SW 1271 (cell line): ENCODE data around the gene HNRNPL.
"Not testable (repeated sequence)": the region's sequence is repeated elsewhere in the genome, so short reads cannot be mapped to it uniquely, and the experiment has no call there.

ENCODE experiments used
- DNase-seq, 2 experiments: peaks; one replicate each; lab custom pipeline; 2025; lab: John Stamatoyannopoulos, UW

HNRNPL gene

DNA sequence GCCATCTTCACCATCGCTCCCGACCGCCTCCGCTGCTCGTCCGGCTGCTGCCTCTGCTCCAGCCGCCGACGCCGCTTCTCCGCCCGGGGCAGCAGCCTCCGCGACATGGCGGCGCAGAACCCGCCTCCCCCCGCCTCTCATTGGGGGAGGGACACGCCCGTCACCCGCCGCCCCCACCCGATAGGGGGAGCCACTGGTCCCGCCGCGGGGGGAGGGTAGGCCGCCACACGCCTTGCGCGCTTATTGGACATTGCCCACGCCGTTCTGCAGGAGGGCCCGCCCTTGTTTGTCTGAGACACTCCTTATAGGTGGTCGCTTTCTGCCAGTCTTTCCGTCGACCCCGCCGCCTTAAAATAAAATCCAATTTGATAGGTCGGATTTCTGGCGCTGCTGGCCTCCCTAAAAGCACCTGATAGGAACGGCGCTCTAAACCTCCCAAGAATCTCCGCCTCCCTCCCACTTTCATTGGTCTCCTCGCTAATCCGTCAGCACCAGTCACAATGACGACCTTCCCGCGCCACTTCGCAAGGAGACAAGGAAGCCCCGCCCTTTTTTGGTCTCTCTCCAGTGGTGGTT is at the start of gene HNRNPL:
Gene HNRNPL, minus strand, starts transcription at position 127 of the 576 bp plus-strand sequence. Its CDS starts 20 bp downstream, at position 107.
- peak; percentile 99 for DNase-seq

DNA sequence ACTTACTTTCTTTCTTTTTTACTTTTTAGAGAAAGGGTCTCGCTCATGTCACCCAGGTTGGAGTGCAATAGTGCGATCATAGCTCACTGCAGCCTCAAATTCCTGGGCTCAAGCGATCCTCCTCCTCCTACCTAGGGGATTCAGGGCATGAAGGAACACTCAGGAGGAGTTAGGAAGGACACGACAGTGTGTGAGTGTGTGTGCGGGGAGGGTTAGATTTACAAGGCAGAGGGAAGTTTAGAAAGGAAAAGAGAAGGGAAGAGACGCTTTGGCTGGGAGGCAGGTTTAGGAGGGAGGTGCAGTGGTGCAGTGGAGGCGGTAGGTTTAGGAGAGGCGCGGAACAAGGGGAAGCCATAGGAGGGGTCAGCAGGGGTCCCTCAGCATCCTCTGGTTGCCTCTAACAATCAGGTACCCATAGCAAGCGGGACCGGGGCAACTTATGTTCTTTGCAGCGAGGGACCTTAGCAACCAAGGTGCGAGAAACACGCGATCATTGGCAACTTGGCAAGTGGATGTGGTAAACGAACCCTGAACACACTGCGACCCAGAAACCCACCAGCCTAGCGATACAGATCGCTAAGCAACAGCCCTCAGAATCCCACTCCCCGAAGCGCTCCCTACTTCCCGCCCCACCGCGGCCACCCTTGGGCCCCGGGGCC is 49.1 kb upstream of the HNRNPL start:
- DNase-seq = no peak

- no peak for DNase-seq
Measured at GRCh38 chr19:38894968-38895367, 45.2 kb upstream of the HNRNPL start.

GRCh38 chr19:38893341-38893771 is 43.6 kb upstream of the HNRNPL start:
- DNase-seq = no peak

DNA sequence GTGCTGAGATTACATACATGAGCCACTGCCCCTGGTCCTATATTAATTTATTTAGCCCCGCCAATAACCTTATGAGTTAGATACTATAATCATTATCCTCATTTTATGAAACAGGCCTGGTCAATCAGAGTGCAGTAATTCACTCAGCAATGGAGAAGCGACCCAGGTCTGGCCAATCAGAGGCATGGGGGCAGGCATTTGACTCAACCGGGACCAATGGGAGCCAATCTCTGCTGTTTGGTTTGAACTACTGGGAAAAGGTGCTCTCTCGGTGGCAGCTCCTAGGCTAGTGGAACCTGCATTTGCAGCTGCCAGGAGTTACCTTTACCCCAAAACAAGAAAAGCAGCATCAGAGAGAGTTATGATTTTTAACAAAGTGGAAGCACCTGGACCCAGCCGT is 43.1 kb upstream of the HNRNPL start:
- DNase-seq = no peak

- DNase-seq = no peak
Measured at GRCh38 chr19:38891771-38892170, 42.0 kb upstream of the HNRNPL start.

DNA sequence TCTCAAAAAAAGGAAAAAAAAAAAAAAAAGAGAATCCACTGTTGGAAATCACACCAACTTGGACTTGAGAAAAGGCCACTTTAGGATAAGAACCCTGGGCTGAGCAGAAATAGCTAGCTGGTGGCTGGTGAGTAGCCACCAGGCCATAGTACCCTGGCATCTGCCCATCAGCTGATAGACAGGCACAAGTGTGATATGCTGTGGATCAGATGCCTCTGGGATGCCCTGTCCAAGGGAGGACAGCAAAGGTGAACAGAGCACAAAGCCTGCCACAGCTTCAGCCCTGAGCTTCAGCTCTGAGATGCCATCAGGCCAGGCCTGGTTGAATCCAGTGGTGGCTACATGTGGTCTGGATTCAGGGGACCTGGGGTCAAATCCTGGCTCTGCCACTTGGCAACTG is 40.9 kb upstream of the HNRNPL start:
- DNase-seq = no peak

DNA sequence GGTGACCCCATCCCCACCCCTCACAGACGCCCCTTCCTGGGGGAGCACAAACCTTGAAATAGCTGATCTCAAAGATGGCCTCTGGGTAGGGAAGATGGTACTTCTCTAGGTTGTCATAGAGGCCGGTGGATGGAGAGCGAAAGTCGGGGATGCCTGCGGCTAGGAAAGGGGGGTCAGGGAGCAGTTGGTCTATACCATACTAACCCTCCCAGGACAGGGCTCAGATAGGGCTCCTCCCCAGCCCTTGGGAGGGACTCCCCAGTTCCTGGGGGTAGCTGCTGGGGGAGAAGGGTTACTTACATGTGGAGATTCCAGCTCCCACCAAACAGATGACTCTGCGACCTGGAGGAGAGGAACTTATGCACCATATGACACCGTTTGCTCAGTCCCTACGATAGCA is 40.0 kb upstream of the HNRNPL start:
- DNase-seq = no peak

DNA sequence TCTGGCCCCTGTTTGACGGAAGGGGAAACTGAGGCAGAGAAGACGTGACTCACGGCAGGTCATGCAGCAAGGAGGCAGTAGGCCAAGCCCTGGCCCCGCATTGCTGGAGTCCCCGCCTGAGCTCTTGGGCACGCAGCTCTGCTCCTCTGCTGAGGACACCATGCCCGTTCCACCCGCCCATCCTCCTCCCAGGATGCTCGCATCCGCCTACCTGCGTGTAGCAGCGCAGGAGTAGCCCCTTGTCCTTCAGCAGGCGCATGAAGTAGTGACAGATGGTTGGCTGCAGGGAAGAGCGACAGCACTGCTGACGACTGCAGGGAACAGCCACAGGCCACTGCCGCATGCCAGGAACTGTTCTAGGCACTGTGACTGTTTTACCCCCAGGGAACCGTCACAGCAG is 39.1 kb upstream of the HNRNPL start:
- no peak for DNase-seq

GRCh38 chr19:38884691-38885090 is 34.9 kb upstream of the HNRNPL start:
- not testable (repeated sequence) for DNase-seq

- no peak for DNase-seq
Measured at GRCh38 chr19:38883286-38883685, 33.5 kb upstream of the HNRNPL start.

- DNase-seq = no peak
Measured at GRCh38 chr19:38880882-38881609, 31.3 kb upstream of the HNRNPL start.

GRCh38 chr19:38880076-38880881 is 30.5 kb upstream of the HNRNPL start:
- no peak for DNase-seq

DNA sequence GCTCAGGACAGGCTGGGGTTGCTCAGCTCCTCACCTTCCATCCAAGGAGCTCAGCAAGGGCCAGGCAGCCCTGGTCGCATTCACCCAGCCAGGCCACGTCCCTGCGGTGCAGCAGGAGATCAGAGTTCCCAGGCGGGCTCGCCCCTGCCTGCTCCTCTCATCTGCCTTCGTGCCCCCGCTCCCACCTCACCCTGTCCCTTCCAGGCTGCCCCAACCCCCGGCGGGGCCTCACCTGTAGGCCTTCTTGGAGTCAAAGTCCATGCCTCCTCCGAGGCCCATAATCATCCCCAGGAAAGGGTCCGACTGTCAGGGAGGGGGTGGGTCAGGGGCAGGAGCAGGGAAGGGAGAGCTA is 29.6 kb upstream of the HNRNPL start:
- no peak for DNase-seq

GRCh38 chr19:38878575-38879399 is 29.0 kb upstream of the HNRNPL start:
- no peak for DNase-seq

- no peak for DNase-seq
Measured at GRCh38 chr19:38877781-38878574, 28.2 kb upstream of the HNRNPL start, which contains the start of gene RINL. Gene RINL (minus strand): TSS chr19:38878275. CDS start chr19:38876742, 1,533 bp downstream.

GRCh38 chr19:38875656-38876395 is 26.0 kb upstream of the HNRNPL start:
- no peak for DNase-seq

- not testable (repeated sequence) for DNase-seq
Measured at GRCh38 chr19:38873400-38873799, 23.6 kb upstream of the HNRNPL start.

DNA sequence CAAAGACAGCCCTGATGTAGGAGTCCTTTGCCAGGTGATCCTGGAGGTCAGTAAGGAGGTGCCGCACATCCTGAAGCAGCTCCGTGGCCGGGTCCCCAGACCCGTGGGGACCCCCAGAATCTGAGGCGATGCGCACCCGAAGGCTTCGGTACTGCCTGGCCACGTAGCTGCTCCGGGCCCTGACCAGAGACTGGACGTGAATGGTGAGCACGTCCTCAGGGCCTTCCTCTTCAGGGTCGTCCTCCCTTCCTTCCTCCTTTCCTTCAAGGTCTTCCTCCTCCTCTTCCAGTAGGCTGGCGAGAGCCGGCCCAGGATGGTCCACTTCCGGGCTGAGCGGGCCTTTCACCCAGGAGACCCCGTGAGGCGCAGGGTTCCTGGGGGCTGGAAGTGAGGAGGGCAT is 20.8 kb upstream of the HNRNPL start:
- DNase-seq = no peak
